G401.6 (cell line): Measurements from ENCODE around the gene PRSS2.
"Not testable (repeated sequence)": the region's sequence is repeated elsewhere in the genome, so short reads cannot be mapped to it uniquely, and the experiment has no call there.

ENCODE experiments used
- FAIRE-seq: peaks from 2 replicates; lab custom pipeline; 2012; peaks lifted over from hg19 to GRCh38; lab: Jason Lieb, UNC

Gene PRSS2

DNA sequence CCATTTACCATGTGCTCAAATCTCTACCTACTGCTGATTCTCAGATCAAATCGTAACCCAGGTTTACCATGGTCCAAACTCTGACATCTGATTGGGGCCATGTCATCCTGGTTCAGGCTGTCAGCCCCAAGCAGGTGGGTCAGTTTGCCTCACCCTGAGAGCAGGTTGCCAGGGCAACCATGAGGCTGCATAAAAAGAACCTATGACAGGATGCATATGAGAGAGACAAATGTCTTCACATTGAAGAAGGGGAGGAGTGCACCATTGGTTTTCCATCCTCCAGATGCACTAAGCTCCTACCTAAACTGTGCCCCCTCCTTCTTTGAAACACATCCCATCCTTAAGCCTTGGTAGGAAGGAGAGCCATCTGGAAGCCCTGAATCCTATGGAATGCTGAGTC is 11.3 kb upstream of the PRSS2 start:
- FAIRE-seq, result no peak

- FAIRE-seq, result no peak
Observed at GRCh38 chr7:142760071-142760642, 10.6 kb upstream of the PRSS2 start.

- not testable (repeated sequence) for FAIRE-seq
Observed at GRCh38 chr7:142761606-142762005, 9.2 kb upstream of the PRSS2 start.

DNA sequence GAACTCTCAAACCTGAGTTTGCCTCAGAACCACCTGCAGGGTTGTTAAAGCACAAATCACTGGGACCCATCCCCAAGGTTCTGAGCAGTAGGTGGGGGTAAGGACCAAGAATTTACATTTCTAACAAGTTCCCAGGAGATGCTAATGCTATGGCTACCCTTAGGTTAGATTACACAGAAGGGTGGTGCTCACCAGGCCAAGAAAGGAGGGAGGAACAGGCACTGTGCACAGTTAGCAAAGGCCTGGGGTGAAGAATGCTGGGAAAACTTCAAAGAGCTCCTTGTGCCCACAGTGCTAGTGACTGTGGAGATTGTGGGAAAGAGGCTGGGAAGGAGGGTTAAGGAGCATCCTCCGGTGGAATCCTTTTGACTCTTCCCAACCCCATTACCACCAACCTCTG is 8.7 kb upstream of the PRSS2 start:
- no peak for FAIRE-seq

DNA sequence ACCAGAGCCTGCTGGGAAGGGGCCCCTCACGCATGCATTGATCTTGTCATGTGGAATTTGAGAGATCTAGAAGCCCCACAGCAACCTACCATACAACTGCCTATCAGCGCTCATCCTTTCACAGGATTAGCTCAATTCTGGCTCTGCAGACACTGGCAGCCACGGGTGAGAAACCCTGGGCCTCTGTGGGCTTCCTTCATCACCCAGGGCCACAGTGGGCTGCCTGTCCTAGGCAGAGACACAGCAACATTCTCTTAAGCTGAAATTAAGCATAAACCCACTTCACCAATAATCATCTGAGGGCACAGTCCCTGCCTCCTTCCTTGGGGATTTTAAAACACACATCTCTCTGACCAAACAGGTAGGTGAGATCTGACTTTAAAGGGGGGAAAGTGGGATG is 3.3 kb upstream of the PRSS2 start:
- no peak for FAIRE-seq

- FAIRE-seq, result no peak
Observed at GRCh38 chr7:142767861-142768260, 2.9 kb upstream of the PRSS2 start.

- FAIRE-seq, result not testable (repeated sequence)
Observed at GRCh38 chr7:142768885-142769284, 1.9 kb upstream of the PRSS2 start.

- no peak for FAIRE-seq
Observed at GRCh38 chr7:142771353-142771723, 568 bp downstream of the PRSS2 start.

DNA sequence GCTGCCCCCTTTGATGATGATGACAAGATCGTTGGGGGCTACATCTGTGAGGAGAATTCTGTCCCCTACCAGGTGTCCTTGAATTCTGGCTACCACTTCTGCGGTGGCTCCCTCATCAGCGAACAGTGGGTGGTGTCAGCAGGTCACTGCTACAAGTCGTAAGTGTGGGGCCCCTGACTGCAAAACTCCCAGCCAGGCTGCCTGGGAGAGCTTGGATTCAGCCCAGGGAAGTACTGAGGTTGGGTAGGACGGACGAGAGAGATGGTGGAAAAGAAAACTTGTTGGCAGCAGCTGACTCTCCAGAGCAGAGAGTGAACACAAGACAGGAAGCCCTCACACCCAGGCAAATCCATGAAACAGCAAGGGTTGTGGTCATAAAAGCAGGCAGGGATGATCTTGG is 1.3 kb downstream of the PRSS2 start:
- FAIRE-seq, result no peak

- no peak for FAIRE-seq
Observed at GRCh38 chr7:142772673-142773072, 1.9 kb downstream of the PRSS2 start.

DNA sequence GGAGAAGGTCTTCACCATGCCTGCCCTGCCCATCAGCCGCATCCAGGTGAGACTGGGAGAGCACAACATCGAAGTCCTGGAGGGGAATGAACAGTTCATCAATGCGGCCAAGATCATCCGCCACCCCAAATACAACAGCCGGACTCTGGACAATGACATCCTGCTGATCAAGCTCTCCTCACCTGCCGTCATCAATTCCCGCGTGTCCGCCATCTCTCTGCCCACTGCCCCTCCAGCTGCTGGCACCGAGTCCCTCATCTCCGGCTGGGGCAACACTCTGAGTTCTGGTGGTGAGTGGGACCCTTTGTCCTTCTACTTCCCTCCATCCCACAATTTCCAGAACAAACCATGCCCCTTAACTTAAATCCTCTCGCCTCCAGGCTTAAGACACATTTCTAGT is 2.5 kb downstream of the PRSS2 start:
- no peak for FAIRE-seq

- no peak for FAIRE-seq
Observed at GRCh38 chr7:142773937-142774744, 3.4 kb downstream of the PRSS2 start.

DNA sequence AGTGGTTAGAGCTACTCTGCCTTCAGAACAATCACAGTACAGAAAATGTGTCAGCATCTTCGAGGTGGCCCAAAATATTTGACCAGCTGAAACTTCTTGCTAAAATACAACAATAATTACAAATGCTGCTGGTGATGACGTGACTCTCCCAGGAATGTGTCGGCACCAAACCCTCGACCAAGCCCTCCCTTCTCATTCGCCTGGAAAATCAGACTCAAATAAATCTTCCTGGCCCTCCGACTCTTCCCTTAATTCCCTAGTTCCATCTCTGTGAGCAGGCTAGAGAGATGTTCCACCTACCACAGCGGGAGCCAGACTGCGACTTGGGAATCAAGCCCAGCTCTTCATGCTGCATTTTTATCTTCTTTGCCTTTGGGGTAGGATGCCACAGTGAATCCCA is 4.1 kb downstream of the PRSS2 start:
- no peak for FAIRE-seq

DNA sequence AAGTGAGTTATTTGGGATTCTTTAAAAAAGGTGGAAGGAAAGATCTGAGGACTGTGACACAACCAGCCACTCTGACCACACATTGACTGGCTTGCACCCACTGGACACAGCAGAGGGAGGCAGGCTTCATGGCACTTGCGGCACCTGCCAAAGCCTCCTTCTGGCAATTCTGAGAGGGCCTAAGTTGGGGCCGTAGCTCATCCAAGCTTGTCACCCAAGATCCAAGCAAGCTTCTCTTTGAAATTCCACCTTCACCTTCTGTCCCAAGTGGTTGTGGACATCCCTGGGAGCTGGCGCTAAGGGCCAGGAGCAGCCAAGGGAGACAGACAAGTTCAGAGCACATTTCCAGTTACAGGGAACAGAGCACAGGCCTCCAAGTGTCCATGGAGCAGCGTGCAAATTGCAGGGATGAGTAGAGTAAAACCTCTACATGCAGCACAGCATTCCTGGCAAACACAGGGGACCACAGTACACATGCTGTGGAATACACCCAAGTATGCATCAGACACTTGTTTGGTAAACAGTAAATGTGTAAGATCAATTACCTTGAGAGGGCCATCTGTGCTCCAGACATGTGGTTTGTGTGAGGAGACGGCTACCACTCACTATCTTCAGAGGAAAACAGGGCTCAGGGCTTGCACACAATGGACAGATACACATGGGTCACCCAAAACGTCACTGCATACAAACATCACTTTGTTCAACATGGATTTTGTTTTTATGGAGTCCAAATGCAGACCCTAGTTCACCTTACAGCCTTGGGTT is 4.8 kb downstream of the PRSS2 start:
- not testable (repeated sequence) for FAIRE-seq

DNA sequence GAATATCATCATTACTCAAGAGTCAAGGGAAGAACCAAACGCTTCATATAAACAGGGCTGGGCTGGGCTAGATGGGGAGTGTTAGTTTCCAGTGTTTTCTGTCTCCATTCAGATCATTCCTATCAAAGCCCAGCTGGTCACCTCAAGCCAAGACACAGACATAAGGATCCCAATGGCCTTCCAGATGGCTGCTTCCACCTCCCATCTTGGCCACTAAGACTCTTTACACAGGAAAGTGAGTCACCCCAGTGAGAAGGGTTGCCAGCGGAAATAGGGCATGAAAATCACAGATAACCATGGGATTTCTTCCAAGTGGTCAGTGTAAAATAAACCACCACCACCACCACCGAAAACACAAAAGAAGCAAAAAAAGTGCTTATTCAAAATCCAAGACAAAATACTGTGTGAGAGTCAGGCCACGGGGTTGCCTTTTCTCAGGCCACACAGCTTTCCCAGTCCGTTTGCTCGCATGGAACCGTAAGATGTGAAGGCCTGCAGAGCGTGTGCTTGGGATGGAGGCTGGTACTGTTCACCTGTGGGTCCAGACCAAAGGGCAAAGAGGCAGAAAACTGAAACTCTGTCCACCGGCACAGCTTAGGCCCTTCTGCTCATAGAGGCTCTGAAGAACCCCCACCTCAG is 5.6 kb downstream of the PRSS2 start:
- FAIRE-seq, result no peak

GRCh38 chr7:142776845-142777225 is 6.1 kb downstream of the PRSS2 start:
- FAIRE-seq, result not testable (repeated sequence)

- FAIRE-seq, result no peak
Observed at GRCh38 chr7:142777318-142777717, 6.5 kb downstream of the PRSS2 start.

DNA sequence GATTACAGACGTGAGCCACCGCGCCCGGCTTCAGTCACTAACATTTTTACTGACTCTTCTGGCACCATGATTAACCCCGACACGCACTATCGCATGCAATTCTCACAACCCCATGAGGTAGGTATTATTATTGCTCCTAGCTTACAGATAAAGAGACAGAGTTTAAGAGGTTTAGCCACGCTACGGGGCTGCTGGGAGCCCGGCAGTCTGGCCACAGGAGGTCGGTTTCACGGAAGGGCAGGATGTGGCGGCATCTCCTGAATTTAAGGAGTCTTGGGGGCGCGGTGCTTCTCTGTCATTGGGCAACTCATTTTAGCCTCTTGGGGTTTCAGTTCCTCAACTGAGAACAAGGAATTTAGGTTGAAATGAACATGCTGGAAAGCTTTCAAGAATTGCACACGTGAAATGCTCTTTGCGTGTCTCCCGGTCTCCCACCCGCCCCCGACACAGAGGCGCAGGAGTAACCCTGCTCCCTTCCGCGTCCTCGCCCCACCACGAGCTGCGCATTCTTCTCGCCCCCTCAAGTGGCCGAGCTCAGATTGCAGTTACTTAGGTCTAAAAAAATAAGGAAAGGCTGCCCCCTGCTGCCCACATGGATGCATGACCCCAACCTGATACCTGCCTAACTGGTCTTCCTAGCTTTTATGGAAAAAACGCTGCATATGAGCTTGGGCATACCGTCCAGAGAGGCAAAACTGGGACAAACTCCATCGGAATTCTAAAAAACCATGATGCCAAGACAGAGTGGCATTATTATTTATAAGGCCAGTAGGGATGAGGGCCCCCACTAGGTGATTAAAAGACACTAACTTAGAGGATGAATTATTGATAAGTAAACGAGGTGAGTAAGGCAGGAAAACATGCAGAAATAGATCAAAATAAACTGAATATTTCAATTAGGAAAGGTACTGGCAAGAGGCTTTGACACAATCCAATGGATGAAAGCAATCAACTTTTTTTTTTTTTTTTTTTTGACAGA is 12.4 kb downstream of the PRSS2 start:
- no peak for FAIRE-seq

DNA sequence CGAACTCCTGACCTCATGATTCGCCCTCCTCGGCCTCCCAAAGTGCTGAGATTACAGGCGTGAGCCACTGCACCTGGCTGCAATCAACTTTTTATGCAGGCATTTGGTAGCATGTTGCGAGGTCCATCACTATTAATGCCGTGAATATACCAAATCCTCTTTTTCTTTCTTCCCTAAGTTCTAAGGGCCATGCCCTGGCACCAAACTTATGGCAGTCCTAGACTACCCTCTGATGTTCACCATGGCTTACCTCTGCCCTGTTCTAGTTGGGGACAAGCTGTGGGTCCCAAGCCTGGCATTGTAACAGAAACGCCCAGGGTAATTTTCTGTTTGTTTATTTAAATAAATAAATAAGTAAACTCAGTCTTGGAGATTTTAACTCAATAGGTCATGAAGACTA is 13.3 kb downstream of the PRSS2 start:
- no peak for FAIRE-seq

- no peak for FAIRE-seq
Observed at GRCh38 chr7:142784716-142785115, 13.9 kb downstream of the PRSS2 start.

DNA sequence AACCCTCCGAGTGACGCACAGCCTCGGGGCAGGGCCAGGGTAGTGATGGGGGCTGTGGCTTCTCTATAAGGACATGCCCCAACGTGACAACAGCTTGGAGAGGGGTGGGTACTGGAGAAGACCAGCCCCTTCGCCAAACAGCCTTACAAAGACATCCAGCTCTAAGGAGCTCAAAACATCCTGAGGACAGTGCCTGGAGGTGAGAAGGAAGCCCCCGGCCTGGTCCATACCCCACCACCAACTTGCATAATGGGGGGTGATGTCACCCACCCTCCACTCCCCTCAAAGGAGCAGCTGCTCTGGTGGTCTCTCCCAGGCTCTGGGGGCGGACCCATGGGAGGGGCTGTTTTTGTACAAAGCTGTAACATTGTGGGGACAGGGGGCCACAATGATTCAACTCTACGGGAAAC is 15.1 kb downstream of the PRSS2 start:
- FAIRE-seq, result no peak
